B cell (primary cell): ENCODE results near the gene MAD2L2. TPM values are rescaled to one million over a fixed set of nuclear protein-coding genes. Genes with fewer than 3 reads are reported as not detected.

Experiments used
- ATAC-seq: fragments of 200-7000 bp; cut with Tn5 transposase; one replicate; pipeline ENCODE4 v1.10.0; 2021; ENCODE audit warnings: low read depth, mild to moderate bottlenecking, moderate number of reproducible peaks, moderate library complexity
- CTCF ChIA-PET: fragments of 350-600 bp; sonication (Branson Sonifier 250); formaldehyde crosslinking; loops from one replicate; lab custom pipeline; 2021; ENCODE audit warnings: antibody characterized with exemption, inconsistent platforms; lab: Charles Lee
- POLR2A ChIA-PET: fragments of 350-600 bp; sonication (Branson Sonifier 250); formaldehyde crosslinking; loops from one replicate; lab custom pipeline; 2021; ENCODE audit warnings: antibody characterized with exemption; lab: Charles Lee
- DNase-seq: peaks from one replicate; pipeline ENCODE4 v3.0.0; 2013
- H2AFZ ChIP-seq: 2 replicates; pipeline ENCODE4 v1.6.1; 2012; ENCODE audit warnings: mild to moderate bottlenecking, low read depth, low read length; ENCODE audit not compliant: insufficient read depth, poor library complexity, severe bottlenecking
- H3K27ac ChIP-seq, 2 donors: 1 replicate in 1 of 2; 2 replicates in 1 of 2; pipeline ENCODE4 v1.5.1; 2012 to 2013; ENCODE audit warnings: low read length in 2 of 2, mild to moderate bottlenecking in 2 of 2, moderate library complexity in 1 of 2
- H3K27me3 ChIP-seq, 4 experiments: fragments of 200-600 bp in 1 of 4; sonication (generic) in 1 of 4; replicated peaks in 1 of 4; 1 replicate in 2 of 4; 2 replicates in 2 of 4; pipeline versions ENCODE4 v1.6.1 to v1.7.0; 2013 to 2016; ENCODE audit warnings: low read length in 3 of 4, mild to moderate bottlenecking in 2 of 4, mixed read lengths in 1 of 4, moderate library complexity in 1 of 4; ENCODE audit not compliant: insufficient read depth in 4 of 4, control insufficient read depth in 3 of 4; ENCODE audit errors: control extremely low read depth in 1 of 4
- H3K36me3 ChIP-seq, 2 experiments: replicated peaks in 1 of 2; 1 replicate in 1 of 2; 2 replicates in 1 of 2; pipeline versions ENCODE4 v1.6.1 to v1.7.1; 2013; ENCODE audit warnings: low read length in 1 of 2; ENCODE audit not compliant: insufficient read depth in 2 of 2, control insufficient read depth in 1 of 2; ENCODE audit errors: control extremely low read depth in 1 of 2, extremely low read depth in 1 of 2
- H3K4me1 ChIP-seq, 2 donors: fragments of 200-600 bp in 1 of 2; sonication (generic) in 1 of 2; 1 replicate in 1 of 2; 2 replicates in 1 of 2; pipeline versions ENCODE4 v1.5.1 to v1.6.1; 2013 to 2017; ENCODE audit warnings: low read length in 2 of 2; ENCODE audit not compliant: control insufficient read depth in 2 of 2, insufficient read depth in 2 of 2
- H3K4me2 ChIP-seq: replicated peaks from 2 replicates; pipeline ENCODE3; 2012; ENCODE audit warnings: mild to moderate bottlenecking, low read depth, low read length; ENCODE audit not compliant: poor library complexity, severe bottlenecking
- H3K4me3 ChIP-seq, 5 experiments: fragments of 200-600 bp in 1 of 5; sonication (generic) in 1 of 5; 1 replicate in 3 of 5; 2 replicates in 2 of 5; pipeline versions ENCODE4 v1.5.1 to v1.7.0; 2011 to 2016; ENCODE audit warnings: low read length in 4 of 5, mild to moderate bottlenecking in 4 of 5, low read depth in 2 of 5, control low read depth in 1 of 5, moderate library complexity in 1 of 5; ENCODE audit not compliant: insufficient read depth in 1 of 5; ENCODE audit errors: control extremely low read depth in 1 of 5, extremely low read depth in 1 of 5
- H3K79me2 ChIP-seq: fragments of 200-600 bp; sonication (generic); one replicate; pipeline ENCODE4 v1.6.0; 2016; ENCODE audit warnings: low read length; ENCODE audit not compliant: control insufficient read depth, insufficient read depth
- H3K9ac ChIP-seq: fragments of 200-600 bp; sonication (generic); 2 replicates; pipeline ENCODE4 v1.6.1; 2017; ENCODE audit warnings: mild to moderate bottlenecking, low read length, moderate library complexity
- H3K9me3 ChIP-seq, 3 donors: one replicate each; pipeline versions ENCODE4 v1.6.1 to v1.7.1; 2013; ENCODE audit warnings: low read length in 2 of 3; ENCODE audit not compliant: control insufficient read depth in 2 of 3, insufficient read depth in 1 of 3; ENCODE audit errors: control extremely low read depth in 1 of 3
- H4K20me1 ChIP-seq: 2 replicates; pipeline ENCODE4 v1.6.0; 2012; ENCODE audit warnings: mild to moderate bottlenecking, low read length; ENCODE audit not compliant: insufficient read depth, control insufficient read depth, poor library complexity, severe bottlenecking
- H3K27ac Mint-ChIP-seq: one replicate; pipeline ENCODE4 v1.8.0; 2021; ENCODE audit warnings: mixed read lengths
- H3K27me3 Mint-ChIP-seq: one replicate; pipeline ENCODE4 v1.8.0; 2021; ENCODE audit warnings: mixed read lengths
- H3K4me1 Mint-ChIP-seq: one replicate; pipeline ENCODE4 v1.8.0; 2021; ENCODE audit warnings: mixed read lengths
- H3K4me3 Mint-ChIP-seq: one replicate; pipeline ENCODE4 v1.8.0; 2021; ENCODE audit warnings: mixed read lengths
- H3K9me3 Mint-ChIP-seq: one replicate; pipeline ENCODE4 v1.8.0; 2022; ENCODE audit warnings: mixed read lengths; ENCODE audit not compliant: insufficient read depth
- EZH2 ChIP-seq: IDR thresholded peaks from 2 replicates; pipeline ENCODE4 v1.6.1; 2012; ENCODE audit warnings: borderline replicate concordance, low read depth, mild to moderate bottlenecking, moderate library complexity, low read length; ENCODE audit not compliant: insufficient read depth, poor library complexity, severe bottlenecking
- WGBS: methylation state at CpG from one replicate; pipeline ENCODE4 v1.1.5; 2013; ENCODE audit warnings: missing lambda C conversion rate; ENCODE audit not compliant: insufficient coverage; 5-methylcytosine and 5-hydroxymethylcytosine counted together
- intact Hi-C: fragments of 100-400 bp; cut with micrococcal nuclease; formaldehyde crosslinking; loops from one replicate; pipeline ENCODE4 v1.10.0; 2022
- polyA plus RNA-seq: library from polyadenylated mRNA; depleted of rRNA; stranded (reverse); fragments of >200 nt; gene quantifications from 2 replicates; pipeline ENCODE4 v1.2.3, GENCODE V29; 2012
- total RNA-seq, 2 donors: library from RNA; stranded (reverse); fragments of 120-200 nt in 1 of 2; gene quantifications; 1 replicate in 1 of 2; 2 replicates in 1 of 2; pipeline versions ENCODE4 v1.2.3 to v1.2.4, GENCODE V29; 2013 to 2022
- TF ChIP-seq, protein P1 (sequence below): fragments of 200-600 bp; IDR thresholded peaks from one replicate; pipeline ENCODE4 v1.8.0; 2022; ENCODE audit warnings: antibody characterized with exemption, mild to moderate bottlenecking

Gene MAD2L2
- total and polyA plus RNA-seq, 2 donors (not counting 1 experiment from before 2014, with no cell fraction given): 29.0 to 42.2 TPM

DNA sequence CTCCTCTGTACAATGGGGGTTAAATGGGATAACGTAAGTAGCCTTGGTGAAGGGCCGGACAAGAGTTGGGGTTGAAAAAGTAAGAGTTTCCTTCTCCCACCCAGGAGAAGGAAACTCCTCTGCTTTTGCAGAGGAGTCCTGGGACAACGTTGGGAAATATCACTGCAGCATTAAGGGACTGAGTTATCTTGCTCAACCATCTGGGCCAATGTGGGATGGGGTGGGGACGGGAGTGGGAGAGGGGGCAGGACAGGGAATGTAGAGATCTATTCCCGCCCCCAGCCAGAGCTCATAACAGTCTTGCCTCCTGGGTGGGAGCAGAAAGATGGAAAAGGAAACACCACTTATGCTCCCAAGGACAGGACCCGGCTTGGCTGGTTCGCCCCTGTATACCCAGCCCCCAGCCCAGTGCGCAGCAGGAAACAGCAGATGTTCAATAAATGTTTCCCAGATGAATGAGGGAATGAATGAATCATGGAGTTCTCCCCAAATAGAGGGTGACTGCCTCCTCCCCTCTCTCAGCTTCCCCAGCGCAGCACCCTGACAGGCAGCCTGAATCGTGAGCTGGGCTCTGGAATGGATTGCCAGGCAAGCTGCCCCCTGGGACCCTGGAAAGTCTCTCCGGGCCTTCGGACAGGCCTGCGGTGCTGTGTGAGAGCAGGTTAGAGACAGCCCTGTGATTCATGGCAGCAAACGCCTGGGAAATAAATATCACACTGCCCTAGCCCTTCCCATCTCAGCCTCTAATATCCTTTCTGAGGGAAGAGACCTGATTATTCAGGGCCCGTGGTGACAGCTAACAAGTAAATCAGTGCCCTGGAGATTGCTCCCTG lies 51.5 kb downstream of the MAD2L2 start:
- Histone ChIP-seq H4K20me1 (no peaks in the 10 kb centered on the region), H3K79me2 (no peaks in the 10 kb centered on the region), H3K9me3 (no peaks in the 10 kb centered on the region), H3K4me2 (no peak overlapping the region), H3K4me1 (peaks cover 0 to under 1% of the 10 kb centered on the region in 2 donors), H3K27me3 (peaks cover 0 to 20% (median 0%) of the 10 kb centered on the region in 4 experiments), H3K27ac (no peak overlapping the region), H2AFZ (no peak overlapping the region), H3K4me3 (no peak overlapping the region), H3K9ac (no peak overlapping the region), H3K36me3 (no peaks in the 10 kb centered on the region)
- intact Hi-C loops: no loop called here
- peaks cover 40% of the 10 kb centered on the region for H3K27me3 Mint-ChIP-seq
- ChIA-PET CTCF (no interaction called here), POLR2A (no interaction called here)
- TF ChIP-seq EZH2: no peak
- TF ChIP-seq, protein P1, sequence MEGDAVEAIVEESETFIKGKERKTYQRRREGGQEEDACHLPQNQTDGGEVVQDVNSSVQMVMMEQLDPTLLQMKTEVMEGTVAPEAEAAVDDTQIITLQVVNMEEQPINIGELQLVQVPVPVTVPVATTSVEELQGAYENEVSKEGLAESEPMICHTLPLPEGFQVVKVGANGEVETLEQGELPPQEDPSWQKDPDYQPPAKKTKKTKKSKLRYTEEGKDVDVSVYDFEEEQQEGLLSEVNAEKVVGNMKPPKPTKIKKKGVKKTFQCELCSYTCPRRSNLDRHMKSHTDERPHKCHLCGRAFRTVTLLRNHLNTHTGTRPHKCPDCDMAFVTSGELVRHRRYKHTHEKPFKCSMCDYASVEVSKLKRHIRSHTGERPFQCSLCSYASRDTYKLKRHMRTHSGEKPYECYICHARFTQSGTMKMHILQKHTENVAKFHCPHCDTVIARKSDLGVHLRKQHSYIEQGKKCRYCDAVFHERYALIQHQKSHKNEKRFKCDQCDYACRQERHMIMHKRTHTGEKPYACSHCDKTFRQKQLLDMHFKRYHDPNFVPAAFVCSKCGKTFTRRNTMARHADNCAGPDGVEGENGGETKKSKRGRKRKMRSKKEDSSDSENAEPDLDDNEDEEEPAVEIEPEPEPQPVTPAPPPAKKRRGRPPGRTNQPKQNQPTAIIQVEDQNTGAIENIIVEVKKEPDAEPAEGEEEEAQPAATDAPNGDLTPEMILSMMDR: no peak
- DNase-seq (no peak), ATAC-seq (no peak)
- H3K27ac Mint-ChIP-seq: no peak overlapping the region
- H3K9me3 Mint-ChIP-seq: no peaks in the 10 kb centered on the region
- peaks cover 5% of the 10 kb centered on the region for H3K4me1 Mint-ChIP-seq
- 42% methylated on average over 9 of the region's 15 CpGs for WGBS
- H3K4me3 Mint-ChIP-seq: no peak overlapping the region

DNA sequence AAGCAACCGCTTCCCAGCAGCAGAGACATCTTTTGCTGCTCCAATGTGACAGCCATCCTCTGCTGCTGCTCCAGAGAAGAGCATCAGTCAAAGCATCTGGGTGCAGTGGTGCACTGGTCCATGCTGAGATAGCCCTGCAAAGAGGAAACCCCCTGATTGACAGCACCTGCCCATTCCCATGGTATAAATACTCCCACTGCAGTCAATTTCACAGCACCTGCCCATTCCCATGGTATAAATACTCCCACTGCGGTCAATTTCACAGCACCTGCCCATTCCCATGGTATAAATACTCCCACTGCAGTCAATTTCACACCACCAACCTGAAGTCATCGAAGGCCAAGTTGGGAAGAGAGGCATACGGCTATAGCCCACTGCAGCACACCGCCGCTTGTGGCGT lies 52.2 kb downstream of the MAD2L2 start:
- ATAC-seq (no peak), DNase-seq (no peak)
- POLR2A ChIA-PET: no interaction called here
- Histone ChIP-seq H3K9ac (no peak overlapping the region), H3K4me3 (no peak overlapping the region), H3K79me2 (no peaks in the 10 kb centered on the region), H3K36me3 (no peaks in the 10 kb centered on the region), H3K4me2 (no peak overlapping the region), H4K20me1 (no peaks in the 10 kb centered on the region), H3K9me3 (peaks cover 0 to 1% (median 0%) of the 10 kb centered on the region in 3 donors), H3K4me1 (no peaks in the 10 kb centered on the region), H3K27ac (no peak overlapping the region), H2AFZ (no peak overlapping the region), H3K27me3 (peaks cover 0 to 20% (median 0%) of the 10 kb centered on the region in 4 experiments)
- Mint-ChIP-seq H3K9me3 (no peaks in the 10 kb centered on the region), H3K27me3 (peaks cover 44% of the 10 kb centered on the region), H3K4me1 (no peaks in the 10 kb centered on the region), H3K4me3 (no peak overlapping the region), H3K27ac (no peak overlapping the region)
- TF ChIP-seq, protein P1: no peak
- no peak for TF ChIP-seq EZH2
- CTCF ChIA-PET: interaction anchor here (2.3 kb wide), 1 partner anchor 13 kb away, joined by 6 read pairs; no protein-coding TSS in a partner anchor
- intact Hi-C loops: no loop called here
- 77% methylated on average over 2 of the region's 7 CpGs for WGBS
